DMS153 (cell line): Measurements from ENCODE around the gene DAP.
"Not testable (repeated sequence)": the region's sequence is repeated elsewhere in the genome, so short reads cannot be mapped to it uniquely, and the experiment has no call there.

ENCODE experiments used
- DNase-seq: peaks from one replicate; lab custom pipeline; 2025; lab: John Stamatoyannopoulos, UW

DAP gene

DNA sequence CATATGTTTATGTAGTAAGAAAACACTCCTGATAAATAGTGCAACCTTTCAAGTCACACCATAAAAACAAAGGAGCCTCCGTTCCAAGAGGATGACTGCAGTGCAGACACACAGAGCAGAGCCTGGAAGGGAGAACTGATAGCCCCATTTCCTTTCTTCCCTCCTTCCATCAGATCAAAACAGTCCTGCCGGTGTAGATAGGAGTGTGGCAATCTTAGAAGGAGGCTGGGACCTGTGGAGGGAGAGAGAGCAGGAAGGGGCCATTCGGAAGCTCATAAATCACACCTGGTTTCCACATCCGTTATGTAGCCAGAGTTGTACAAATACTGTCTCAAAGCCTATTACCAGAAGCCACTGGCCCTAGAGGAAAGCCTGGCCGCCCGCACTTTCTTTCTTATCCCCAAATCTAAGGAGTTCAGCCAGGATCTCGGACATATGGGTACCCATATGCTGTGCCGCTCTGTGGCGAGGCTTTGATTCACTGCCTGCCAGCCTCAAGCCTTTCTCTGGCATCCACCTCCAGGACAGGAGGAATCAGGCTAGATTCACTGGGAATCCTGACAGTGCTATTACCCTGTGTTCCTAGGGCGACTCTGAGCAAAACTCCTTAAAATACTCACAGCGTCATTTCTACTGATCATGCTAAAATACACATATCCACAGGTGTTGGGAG is 26.9 kb downstream of the DAP start:
- no peak for DNase-seq

GRCh38 chr5:10733426-10733825 is 27.6 kb downstream of the DAP start:
- no peak for DNase-seq

- DNase-seq: no peak
These were observed 29.1 kb downstream of the DAP start for GRCh38 chr5:10731913-10732312.

DNA sequence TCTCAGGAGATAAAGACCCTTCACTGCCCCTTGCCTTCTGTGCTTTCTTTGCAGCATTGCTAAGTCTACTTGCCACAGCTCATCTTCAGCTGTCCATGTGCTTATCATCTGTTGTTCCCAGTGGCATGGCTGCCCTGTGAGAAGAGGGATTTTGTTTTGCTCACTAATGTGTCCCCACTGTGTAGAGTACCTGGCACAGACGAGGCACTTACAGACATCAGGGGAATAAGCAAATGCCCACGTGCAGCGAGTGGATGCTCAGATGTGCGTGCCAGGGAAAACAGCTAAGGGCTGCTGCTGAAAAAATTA is 31.0 kb downstream of the DAP start:
- no peak for DNase-seq

DNA sequence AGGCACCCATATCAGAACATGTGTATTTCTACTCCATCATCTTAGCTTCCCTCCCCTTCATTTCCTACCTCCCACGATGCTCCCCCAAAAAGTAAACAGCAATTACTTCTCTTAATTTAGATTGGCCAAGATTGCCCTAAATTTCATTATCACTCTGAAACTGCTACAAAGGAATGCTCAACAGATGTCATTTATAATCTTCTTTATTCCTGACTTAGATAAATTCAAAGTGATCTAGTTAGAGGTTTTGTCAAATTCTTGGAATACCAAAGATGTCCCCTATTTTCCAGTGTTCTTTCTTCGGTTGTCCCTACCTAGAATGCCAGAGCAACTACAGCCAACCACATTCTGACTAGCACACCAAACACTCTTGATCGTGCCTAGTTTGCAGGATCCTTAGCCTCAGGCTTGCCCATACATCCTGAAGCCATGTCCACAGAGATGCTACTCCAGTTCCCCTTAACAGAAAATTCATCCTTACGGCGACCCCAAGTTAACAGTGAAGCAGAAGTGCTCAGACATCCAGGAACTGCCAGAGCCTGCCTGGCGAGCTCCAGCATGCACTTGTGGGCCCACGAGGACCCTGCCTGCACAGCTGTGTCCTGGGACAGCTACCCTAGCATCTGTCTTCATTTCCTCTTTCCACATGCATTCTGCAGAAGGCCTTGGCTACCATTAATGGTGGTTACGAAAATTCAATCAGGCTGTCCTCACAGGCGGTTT is 31.6 kb downstream of the DAP start:
- DNase-seq: no peak

DNA sequence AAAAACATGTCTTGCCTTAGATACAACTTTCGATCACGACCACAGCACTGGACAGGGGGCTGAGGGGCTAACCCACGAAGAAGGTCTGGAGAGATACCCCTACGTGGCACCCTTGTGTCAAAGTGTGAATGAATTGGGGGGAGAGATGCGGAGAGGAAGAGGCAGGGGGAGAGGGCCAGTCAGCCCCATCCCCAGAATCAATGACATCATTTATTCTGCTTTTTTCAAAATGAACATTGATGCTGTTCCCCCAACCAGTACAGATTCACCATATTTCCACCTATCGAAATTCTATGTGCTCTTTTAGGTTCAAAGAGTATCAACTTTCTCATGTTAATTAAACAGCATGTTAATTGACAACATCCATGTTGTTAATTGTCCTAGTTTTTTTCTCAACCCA is 32.4 kb downstream of the DAP start:
- no peak for DNase-seq

GRCh38 chr5:10727861-10728260 is 33.2 kb downstream of the DAP start:
- DNase-seq: no peak

GRCh38 chr5:10726913-10727517 is 34.0 kb downstream of the DAP start:
- DNase-seq: no peak

DNA sequence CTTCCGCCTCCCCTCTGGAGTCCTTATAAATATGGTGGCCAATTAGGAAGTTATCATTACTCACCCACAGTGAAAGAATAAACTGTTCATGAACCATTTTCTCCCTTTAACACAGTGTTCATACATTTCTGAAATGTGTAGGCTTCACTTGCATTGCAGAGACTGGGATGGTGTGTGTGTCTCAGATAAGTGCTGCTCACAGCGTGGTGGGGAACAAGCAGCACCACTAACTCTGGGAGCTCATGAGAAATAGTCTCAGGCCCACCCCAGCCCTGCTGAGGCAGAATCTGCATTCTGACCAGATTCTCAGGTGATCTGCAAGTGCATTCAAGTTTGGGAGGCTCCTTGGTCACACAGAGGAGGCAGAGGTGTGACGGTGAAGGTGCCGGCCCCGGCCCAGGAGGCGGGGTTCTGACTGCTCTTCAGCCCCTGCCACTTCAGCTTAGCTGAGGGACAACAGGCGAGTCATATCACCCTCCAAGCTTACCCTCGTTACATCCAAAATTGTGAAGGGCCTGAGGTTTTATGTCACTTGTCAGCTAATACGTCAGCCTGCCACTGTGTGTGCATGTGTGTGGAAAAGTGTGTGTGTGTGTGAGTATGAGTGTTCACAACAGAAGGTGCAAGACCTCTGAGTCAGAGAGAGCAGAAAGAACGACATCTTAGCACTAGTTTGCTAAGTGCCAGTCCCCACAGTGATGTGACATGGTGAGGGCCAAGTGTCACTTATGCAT is 34.7 kb downstream of the DAP start:
- no peak for DNase-seq

DNA sequence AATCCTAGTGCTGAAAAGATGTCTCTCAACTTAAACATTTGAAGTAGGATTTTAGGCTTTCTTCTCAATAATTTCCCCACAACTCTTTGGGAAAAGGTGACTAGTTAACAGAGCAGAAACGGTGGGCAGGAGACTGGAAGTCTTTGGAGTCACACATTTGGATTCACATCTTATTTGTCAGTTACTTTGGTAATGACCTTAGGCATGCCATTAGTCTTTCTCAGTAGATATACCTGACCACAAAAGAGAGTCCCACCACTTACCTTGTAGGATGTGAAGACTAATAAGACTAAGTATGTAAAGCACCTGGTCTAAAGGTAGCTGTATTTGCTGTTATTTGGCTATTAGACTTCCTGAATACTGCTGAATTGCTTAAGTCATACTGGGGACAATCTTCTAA is 35.4 kb downstream of the DAP start:
- DNase-seq: no peak

DNA sequence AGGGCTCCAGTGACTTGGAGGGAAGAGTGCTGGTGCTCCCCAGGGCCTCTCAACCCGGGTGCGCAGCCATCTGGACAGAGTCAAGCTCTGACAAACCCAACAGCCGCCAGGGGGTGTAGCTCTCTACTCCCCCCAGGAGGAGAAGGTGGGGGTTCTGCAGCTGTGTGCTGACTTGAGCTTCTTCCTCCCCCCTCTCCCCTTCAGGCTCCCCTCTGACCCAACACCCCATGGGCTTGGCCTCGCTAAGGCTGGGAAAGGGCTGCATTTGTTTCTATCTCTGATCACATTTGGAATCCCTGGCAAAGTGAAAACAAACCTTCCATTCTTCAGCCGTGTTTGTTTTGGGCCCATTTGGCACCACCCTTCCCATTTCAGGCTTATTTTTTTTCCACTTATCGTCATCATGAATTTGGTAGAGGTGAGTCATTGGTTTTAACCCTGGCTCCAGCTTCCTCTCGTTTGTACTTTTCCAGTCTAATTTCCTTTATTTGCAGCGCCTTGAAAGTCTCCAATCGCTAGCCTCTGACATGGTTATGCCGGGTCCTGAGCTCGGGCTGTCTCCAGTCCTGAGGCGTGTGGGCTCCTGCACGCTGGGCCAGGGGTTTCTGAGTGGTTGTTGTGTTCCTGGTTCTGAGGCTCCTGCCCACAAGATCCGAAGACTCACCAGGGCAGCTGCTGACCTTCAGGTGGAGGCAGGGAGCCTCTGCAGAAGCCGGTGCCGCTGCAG is 36.1 kb downstream of the DAP start:
- peak; percentile 84 for DNase-seq

DNA sequence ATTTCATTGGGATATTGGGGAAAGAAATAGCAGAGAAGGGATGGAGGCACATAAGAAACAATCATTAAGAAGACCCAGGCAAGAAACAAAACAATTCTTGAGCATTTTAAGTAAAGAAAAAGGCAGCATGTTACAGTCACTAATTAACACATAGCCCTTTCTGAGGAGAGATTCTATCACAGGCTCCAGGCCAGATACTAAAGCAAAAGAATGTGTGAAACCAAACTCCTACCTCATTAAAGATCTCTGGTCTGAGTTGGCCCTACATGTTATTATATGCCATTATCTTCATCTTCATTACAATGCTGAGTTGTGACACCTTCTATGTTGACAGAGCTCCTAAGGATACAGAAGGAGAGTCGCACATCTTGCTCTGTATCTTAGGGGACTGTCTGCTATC is 37.5 kb downstream of the DAP start:
- no peak for DNase-seq

- not testable (repeated sequence) for DNase-seq
These were observed 40.3 kb downstream of the DAP start for GRCh38 chr5:10720766-10721165.

- no peak for DNase-seq
These were observed 41.1 kb downstream of the DAP start for GRCh38 chr5:10719965-10720364.

- not testable (repeated sequence) for DNase-seq
These were observed 42.4 kb downstream of the DAP start for GRCh38 chr5:10718617-10719016.

DNA sequence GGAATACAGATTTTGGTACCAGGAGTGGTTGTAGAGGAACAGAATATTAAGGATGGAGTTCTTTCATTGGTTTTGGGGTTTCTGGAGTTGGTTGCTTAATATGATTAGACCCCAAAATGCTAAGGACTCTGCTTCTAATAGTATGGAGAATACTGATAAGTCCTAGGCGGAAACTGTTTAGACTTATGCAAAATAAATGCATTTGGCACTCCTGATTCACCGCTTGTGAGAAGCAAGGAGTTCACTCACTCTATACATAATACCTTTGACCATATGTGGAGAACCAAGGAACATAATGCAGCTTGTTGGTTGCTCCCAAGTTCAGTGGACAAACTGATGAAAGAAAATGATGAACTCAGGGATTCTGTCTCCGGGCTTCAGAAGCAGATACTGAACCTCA is 44.2 kb downstream of the DAP start:
- DNase-seq: not testable (repeated sequence)

DNA sequence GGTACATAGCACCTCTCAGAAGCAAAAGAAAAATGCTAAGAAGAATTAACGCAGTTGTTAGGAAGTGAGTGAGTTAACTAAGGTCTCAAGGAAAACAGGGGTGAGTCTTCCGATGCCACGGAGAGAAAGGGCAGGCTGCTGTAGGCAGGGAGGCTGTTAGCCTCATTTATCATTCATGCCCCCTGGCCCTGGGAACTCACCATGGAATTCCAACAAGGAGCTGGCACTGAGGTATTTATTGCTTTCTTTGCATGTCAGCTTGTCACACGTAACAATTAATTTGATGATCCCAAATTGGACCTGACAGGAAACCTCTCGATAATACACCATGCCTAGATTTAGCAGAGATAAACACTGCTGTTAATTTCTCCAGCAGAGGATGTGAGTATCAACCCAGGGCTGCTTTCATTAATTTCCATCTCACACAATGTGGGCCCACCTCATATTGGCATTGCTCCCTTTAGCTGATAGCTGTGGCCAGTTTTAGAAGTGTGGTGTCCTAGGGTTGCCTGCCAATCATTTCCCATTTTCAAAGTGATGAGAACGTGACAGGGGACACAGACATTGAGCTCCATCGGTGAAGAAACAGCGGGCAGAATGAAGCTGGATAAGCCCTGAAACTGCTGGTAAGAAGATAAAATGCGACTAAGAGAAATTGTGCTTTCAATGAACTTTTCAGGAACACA is 45.3 kb downstream of the DAP start:
- no peak for DNase-seq

GRCh38 chr5:10712574-10713366 is 48.3 kb downstream of the DAP start:
- DNase-seq: no peak

- no peak for DNase-seq
These were observed 49.5 kb downstream of the DAP start for GRCh38 chr5:10711562-10711961.

GRCh38 chr5:10710513-10711128 is 50.4 kb downstream of the DAP start:
- DNase-seq: no peak
